Transverse colon (tissue), 4 donors: Measurements from ENCODE around the gene SDK1.

Experiments
- POLR2A ChIP-seq: fragments of 450-650 bp; IDR thresholded peaks from one replicate; pipeline ENCODE4 v1.6.1; 2016; ENCODE audit warnings: antibody characterized with exemption, mild to moderate bottlenecking, moderate library complexity
- POLR2AphosphoS5 ChIP-seq, 3 donors: sonication (generic); formaldehyde crosslinking; IDR thresholded peaks; one replicate each; pipeline ENCODE4 v1.6.1; 2016; ENCODE audit warnings: antibody characterized with exemption in 3 of 3
- TF ChIP-seq, protein P1 (sequence below), 5 experiments: fragments of 200-600 bp in 3 of 5; fragments of 450-650 bp in 2 of 5; sonication (generic) in 3 of 5; IDR thresholded peaks; 1 replicate in 2 of 5; 2 replicates in 3 of 5; pipeline ENCODE4 v1.5.1; 2016 to 2017; ENCODE audit warnings: antibody characterized with exemption in 5 of 5, inconsistent platforms in 3 of 5, mild to moderate bottlenecking in 2 of 5, moderate library complexity in 1 of 5

DNA sequence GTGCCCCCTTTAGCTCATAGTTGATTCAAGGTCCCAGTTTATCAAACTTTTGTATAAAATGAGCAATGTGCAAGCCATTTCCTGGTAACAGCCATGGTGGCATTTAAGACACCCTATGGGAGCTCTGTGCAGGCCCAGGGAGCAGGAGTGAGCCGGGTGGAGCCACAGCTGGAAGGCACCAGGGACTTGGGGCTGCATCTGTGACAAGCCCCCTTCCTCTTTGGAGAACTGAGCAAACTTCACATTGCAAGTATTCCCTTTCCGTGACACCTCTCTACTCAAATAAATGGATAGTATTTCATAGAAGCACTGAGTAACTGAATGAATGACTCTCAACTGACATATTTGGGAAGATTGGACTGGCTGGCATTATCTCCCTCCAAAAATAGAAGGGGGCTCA, 822.3 kb downstream of the SDK1 start:
- TF ChIP-seq, protein P1, sequence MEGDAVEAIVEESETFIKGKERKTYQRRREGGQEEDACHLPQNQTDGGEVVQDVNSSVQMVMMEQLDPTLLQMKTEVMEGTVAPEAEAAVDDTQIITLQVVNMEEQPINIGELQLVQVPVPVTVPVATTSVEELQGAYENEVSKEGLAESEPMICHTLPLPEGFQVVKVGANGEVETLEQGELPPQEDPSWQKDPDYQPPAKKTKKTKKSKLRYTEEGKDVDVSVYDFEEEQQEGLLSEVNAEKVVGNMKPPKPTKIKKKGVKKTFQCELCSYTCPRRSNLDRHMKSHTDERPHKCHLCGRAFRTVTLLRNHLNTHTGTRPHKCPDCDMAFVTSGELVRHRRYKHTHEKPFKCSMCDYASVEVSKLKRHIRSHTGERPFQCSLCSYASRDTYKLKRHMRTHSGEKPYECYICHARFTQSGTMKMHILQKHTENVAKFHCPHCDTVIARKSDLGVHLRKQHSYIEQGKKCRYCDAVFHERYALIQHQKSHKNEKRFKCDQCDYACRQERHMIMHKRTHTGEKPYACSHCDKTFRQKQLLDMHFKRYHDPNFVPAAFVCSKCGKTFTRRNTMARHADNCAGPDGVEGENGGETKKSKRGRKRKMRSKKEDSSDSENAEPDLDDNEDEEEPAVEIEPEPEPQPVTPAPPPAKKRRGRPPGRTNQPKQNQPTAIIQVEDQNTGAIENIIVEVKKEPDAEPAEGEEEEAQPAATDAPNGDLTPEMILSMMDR (IDR thresholded peaks at IDR 0.05) = no peak
- TF ChIP-seq POLR2A (no peak), POLR2AphosphoS5 (IDR thresholded peaks at IDR 0.05) (no peak)
